Measurements from ENCODE around the gene ARMCX6.
"Not testable (repeated sequence)": the region's sequence is repeated elsewhere in the genome, so short reads cannot be mapped to it uniquely, and the experiment has no call there.

Gene ARMCX6

DNA sequence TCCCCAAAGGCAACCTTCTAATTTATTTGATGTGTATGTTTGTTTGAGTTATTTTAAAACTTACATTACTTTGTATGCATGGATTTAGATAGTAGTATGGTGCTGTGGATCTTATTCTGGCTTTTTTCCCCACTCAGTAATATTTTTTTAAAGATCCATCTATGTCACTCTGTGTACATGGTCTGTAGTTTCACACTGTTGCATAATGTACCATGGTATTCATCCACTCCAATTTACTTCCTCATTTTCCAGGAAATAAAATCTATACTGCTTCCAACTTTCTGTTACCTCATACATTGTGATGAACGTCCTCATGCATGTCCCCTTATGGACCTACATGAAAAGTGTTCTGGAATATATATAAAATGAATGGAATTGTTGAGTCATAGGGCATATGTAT lies 24.3 kb upstream of the ARMCX6 start:
- no peak overlapping the region for H3K27ac ChIP-seq
- TF ChIP-seq, protein P1, sequence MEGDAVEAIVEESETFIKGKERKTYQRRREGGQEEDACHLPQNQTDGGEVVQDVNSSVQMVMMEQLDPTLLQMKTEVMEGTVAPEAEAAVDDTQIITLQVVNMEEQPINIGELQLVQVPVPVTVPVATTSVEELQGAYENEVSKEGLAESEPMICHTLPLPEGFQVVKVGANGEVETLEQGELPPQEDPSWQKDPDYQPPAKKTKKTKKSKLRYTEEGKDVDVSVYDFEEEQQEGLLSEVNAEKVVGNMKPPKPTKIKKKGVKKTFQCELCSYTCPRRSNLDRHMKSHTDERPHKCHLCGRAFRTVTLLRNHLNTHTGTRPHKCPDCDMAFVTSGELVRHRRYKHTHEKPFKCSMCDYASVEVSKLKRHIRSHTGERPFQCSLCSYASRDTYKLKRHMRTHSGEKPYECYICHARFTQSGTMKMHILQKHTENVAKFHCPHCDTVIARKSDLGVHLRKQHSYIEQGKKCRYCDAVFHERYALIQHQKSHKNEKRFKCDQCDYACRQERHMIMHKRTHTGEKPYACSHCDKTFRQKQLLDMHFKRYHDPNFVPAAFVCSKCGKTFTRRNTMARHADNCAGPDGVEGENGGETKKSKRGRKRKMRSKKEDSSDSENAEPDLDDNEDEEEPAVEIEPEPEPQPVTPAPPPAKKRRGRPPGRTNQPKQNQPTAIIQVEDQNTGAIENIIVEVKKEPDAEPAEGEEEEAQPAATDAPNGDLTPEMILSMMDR (conservative IDR thresholded peaks at IDR 0.05), result no peak

- H3K27ac ChIP-seq, result no peak overlapping the region
- TF ChIP-seq, protein P1 (conservative IDR thresholded peaks at IDR 0.05), result no peak
Observed at GRCh38 chrX:101639583-101639982, 21.8 kb upstream of the ARMCX6 start.

- TF ChIP-seq, protein P1 (conservative IDR thresholded peaks at IDR 0.05), result no peak
- H3K27ac ChIP-seq, result no peak overlapping the region
Observed at GRCh38 chrX:101619364-101619763, 1.6 kb upstream of the ARMCX6 start.

DNA sequence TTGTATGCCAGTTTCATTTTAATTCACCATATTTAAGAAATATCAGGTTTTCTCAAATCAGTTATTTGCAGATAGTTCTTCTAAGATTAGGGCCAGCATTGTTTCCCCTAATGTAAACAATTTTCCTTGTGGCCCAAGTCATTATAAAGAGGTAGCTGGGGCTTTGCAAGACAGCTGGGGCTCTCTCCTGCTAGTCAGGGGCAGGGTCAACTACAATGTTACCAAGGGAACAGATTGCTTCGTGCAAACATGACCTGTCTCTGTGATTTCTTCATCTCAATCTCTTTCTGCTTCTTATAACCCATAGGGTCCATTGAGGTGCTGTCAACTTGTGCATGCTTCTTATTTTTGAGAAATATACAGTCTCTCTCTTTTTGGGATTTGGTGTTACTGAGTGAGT lies 12.1 kb downstream of the ARMCX6 start:
- H3K27ac ChIP-seq, result no peak overlapping the region
- TF ChIP-seq, protein P1 (conservative IDR thresholded peaks at IDR 0.05), result no peak

GRCh38 chrX:101605146-101605545 lies 12.7 kb downstream of the ARMCX6 start:
- TF ChIP-seq, protein P1 (conservative IDR thresholded peaks at IDR 0.05), result no peak
- H3K27ac ChIP-seq, result no peak overlapping the region

DNA sequence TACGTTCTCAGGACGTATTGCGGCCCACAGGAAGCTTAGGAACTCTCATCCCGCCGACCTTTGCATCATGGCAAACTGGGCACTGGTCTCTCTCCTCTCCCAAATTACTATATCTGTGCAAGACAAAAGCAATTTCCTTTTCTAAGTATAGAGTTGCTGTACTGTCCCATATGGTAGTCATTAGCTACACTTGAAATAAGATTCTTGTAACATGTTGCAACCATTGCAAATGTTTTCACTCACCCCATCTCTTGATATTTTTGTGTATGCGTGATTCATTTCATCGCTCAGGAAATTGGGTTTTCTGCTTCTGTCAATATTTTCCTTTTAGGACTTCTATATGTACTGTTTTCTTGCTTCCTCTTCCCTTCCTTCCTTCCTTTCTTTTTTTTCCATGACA lies 15.7 kb downstream of the ARMCX6 start:
- TF ChIP-seq, protein P1 (conservative IDR thresholded peaks at IDR 0.05), result no peak
- no peak overlapping the region for H3K27ac ChIP-seq

DNA sequence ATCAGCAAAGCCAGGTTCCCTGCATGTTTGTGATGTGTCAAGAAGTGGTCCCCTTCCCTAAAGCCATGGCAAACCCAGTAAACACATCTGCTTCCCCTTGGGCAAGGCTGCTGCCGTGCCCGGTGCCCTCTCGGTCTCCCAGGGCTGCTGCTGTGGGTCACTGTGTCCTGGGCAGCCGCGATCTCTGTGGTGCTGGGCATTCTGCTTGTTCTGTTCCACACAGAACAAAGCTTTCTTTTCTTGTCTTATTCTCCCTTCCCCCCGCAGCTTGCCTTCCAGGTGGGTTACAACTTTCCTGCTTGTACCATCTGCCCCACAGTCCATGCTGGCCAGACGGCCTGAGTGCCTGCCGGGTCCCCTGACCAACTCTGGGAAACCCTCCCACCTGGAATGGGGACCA lies 18.2 kb downstream of the ARMCX6 start:
- not testable (repeated sequence) for H3K27ac ChIP-seq

- TF ChIP-seq, protein P1 (conservative IDR thresholded peaks at IDR 0.05), result peak; percentile 61
- H3K27ac ChIP-seq, result no peak overlapping the region
Observed at GRCh38 chrX:101595739-101596419, 21.9 kb downstream of the ARMCX6 start.
